GM12878 (cell line): ENCODE measurements around the gene HPSE2. TPM values are rescaled to one million over a fixed set of nuclear protein-coding genes. Genes with fewer than 3 reads are reported as not detected.

Experiments
- ATAC-seq: fragments of 200-7000 bp; cut with Tn5 transposase; 3 replicates; pipeline ENCODE4 v1.9.1; 2020; ENCODE audit warnings: mild to moderate bottlenecking, moderate library complexity
- BruUV-seq: library from RNA; stranded (reverse); fragments of 400-500 nt; replicated peaks from 2 replicates; lab custom pipeline; 2021; lab: Mats Ljungman, UMichigan
- CTCF ChIA-PET: fragments of 300-600 bp; sonication (Branson Sonifier 250); formaldehyde crosslinking; extraction: SDS; loops from one replicate; lab custom pipeline; 2021; ENCODE audit warnings: inconsistent platforms; lab: Yijun Ruan, JAX
- POLR2A ChIA-PET: fragments of 350-600 bp; formaldehyde crosslinking; extraction: SDS; loops from one replicate; lab custom pipeline; 2021; ENCODE audit warnings: inconsistent platforms; lab: Charles Lee
- RAD21 ChIA-PET: fragments of 300-600 bp; sonication (Branson Sonifier 250); formaldehyde crosslinking; loops from one replicate; lab custom pipeline; 2023; ENCODE audit warnings: antibody characterized with exemption; ENCODE audit not compliant: unreplicated experiment; lab: Charles Lee
- SMC1A ChIA-PET: fragments of 300-600 bp; sonication (Branson Sonifier 250); formaldehyde crosslinking; loops from one replicate; lab custom pipeline; 2023; ENCODE audit not compliant: unreplicated experiment, uncharacterized antibody; lab: Charles Lee
- DNase-seq: peaks from one replicate; pipeline ENCODE4 v3.0.0-alpha.2; 2011; ENCODE audit warnings: low read depth, low spot score
- FAIRE-seq: peaks from 3 replicates; lab custom pipeline; 2011; peaks lifted over from hg19 to GRCh38; lab: Jason Lieb, UNC
- H2AFZ ChIP-seq: 2 replicates; pipeline ENCODE4 v1.6.0; 2011; ENCODE audit warnings: low read depth, low read length, control low read depth; ENCODE audit not compliant: control insufficient read depth
- H3K27ac ChIP-seq: 2 replicates; pipeline ENCODE4 v1.5.1; 2011; ENCODE audit warnings: control low read depth; ENCODE audit not compliant: control insufficient read depth, insufficient read depth
- H3K27me3 ChIP-seq, 2 experiments: replicated peaks in 1 of 2; 2 replicates each; pipeline versions ENCODE4 v1.6.0 to v1.6.1; 2011; ENCODE audit warnings: low read length in 1 of 2; ENCODE audit not compliant: control insufficient read depth in 2 of 2, insufficient read depth in 2 of 2
- H3K36me3 ChIP-seq, 2 experiments: 2 replicates each; pipeline ENCODE4 v1.5.1; 2011; ENCODE audit warnings: low read length in 1 of 2; ENCODE audit not compliant: control insufficient read depth in 2 of 2, insufficient read depth in 2 of 2
- H3K4me1 ChIP-seq: 2 replicates; pipeline ENCODE4 v1.6.1; 2011; ENCODE audit warnings: mild to moderate bottlenecking, low read length, moderate library complexity, mixed read lengths; ENCODE audit not compliant: control insufficient read depth, insufficient read depth
- H3K4me2 ChIP-seq: 2 replicates; pipeline ENCODE4 v1.6.0; 2011; ENCODE audit warnings: control low read depth; ENCODE audit not compliant: control insufficient read depth, insufficient read depth
- H3K4me3 ChIP-seq: fragments of 200-600 bp; sonication (generic); 2 replicates; pipeline ENCODE4 v1.5.1; 2016
- H3K79me2 ChIP-seq: 2 replicates; pipeline ENCODE4 v1.6.0; 2011; ENCODE audit warnings: low read length; ENCODE audit not compliant: control insufficient read depth, insufficient read depth
- H3K9ac ChIP-seq: 2 replicates; pipeline ENCODE4 v1.8.0; 2011; ENCODE audit warnings: low read length, control low read depth, mixed read lengths; ENCODE audit not compliant: control insufficient read depth, insufficient read depth
- H3K9me3 ChIP-seq: replicated peaks from 3 replicates; pipeline ENCODE4 v1.5.1; 2011; ENCODE audit warnings: mild to moderate bottlenecking, low read length; ENCODE audit not compliant: control insufficient read depth, insufficient read depth
- H4K20me1 ChIP-seq: 2 replicates; pipeline ENCODE4 v1.6.0; 2011; ENCODE audit not compliant: control insufficient read depth, insufficient read depth
- ATF7 ChIP-seq: fragments of 450-650 bp; IDR thresholded peaks from 2 replicates; pipeline ENCODE4 v1.6.1; 2016; ENCODE audit warnings: low read depth, mild to moderate bottlenecking
- BCL11A ChIP-seq: IDR thresholded peaks from 2 replicates; pipeline ENCODE4 v1.6.1; 2011; ENCODE audit warnings: low read depth, low read length
- MEF2A ChIP-seq: IDR thresholded peaks from 2 replicates; pipeline ENCODE4 v1.6.1; 2011; ENCODE audit warnings: low read depth, mild to moderate bottlenecking, low read length, moderate library complexity; ENCODE audit not compliant: insufficient read depth
- NR2C1 ChIP-seq: fragments of 450-650 bp; IDR thresholded peaks from 2 replicates; pipeline ENCODE4 v1.6.1; 2017; ENCODE audit warnings: antibody characterized with exemption, mild to moderate bottlenecking, moderate library complexity
- PAX5 ChIP-seq: IDR thresholded peaks from 2 replicates; pipeline ENCODE4 v1.6.1; 2011; ENCODE audit warnings: low read depth, low read length, borderline replicate concordance
- RCOR1 ChIP-seq: conservative IDR thresholded peaks from 2 replicates; pipeline ENCODE4 v1.6.1; 2012; ENCODE audit warnings: low read depth, low read length, improper control_type of control experiment
- RELA ChIP-seq: fragments of 450-650 bp; IDR thresholded peaks from 2 replicates; pipeline ENCODE4 v1.8.0; 2014; ENCODE audit warnings: borderline replicate concordance; ENCODE audit not compliant: partially characterized antibody
- STAT3 ChIP-seq: IDR thresholded peaks from 2 replicates; pipeline ENCODE4 v1.6.1; 2011; ENCODE audit warnings: low read depth, low read length, improper control_type of control experiment
- TCF12 ChIP-seq: IDR thresholded peaks from 2 replicates; pipeline ENCODE4 v1.6.1; 2011; ENCODE audit warnings: low read depth, mild to moderate bottlenecking, low read length
- WGBS: methylation state at CpG from one replicate; pipeline ENCODE4 v1.1.6; 2016; ENCODE audit warnings: low lambda C conversion rate; ENCODE audit not compliant: insufficient replicate concordance, insufficient coverage; ENCODE audit errors: missing lambda C conversion rate; 5-methylcytosine and 5-hydroxymethylcytosine counted together
- in situ Hi-C: fragments of 300-500 bp; cut with MboI; formaldehyde crosslinking; loops from 9 replicates; pipeline ENCODE4 v1.14.3; 2018; ENCODE audit warnings: mixed read lengths
- intact Hi-C: fragments of 100-400 bp; cut with micrococcal nuclease; formaldehyde crosslinking; loops from one replicate; pipeline ENCODE4 v1.14.2; 2022; ENCODE audit not compliant: unreplicated experiment
- polyA plus RNA-seq, 11 experiments: library from polyadenylated mRNA; depleted of rRNA in 4 of 11; unstranded in 6 of 11; stranded (reverse) in 5 of 11; fragments of >200 nt; fragmentation: Nextera tagmentation in 4 of 11; fragmentation: Illumina TruSeq in 1 of 11; extraction: Ambion mirVana in 4 of 11; extraction: Trizol in 1 of 11; gene quantifications; 1 replicate in 1 of 11; 2 replicates in 10 of 11; pipeline versions ENCODE4 v1.2.1 to v1.2.3, GENCODE V29; 2011 to 2016; ENCODE audit warnings: inconsistent platforms in 2 of 11, missing spikeins in 2 of 11, low read depth in 1 of 11
- total RNA-seq, 4 experiments: library from RNA; depleted of rRNA in 3 of 4; stranded (reverse); fragments of >200 nt in 3 of 4; fragmentation: Illumina TruSeq in 1 of 4; extraction: Trizol in 1 of 4; gene quantifications; 2 replicates each; pipeline versions ENCODE4 v1.2.1 to v1.2.3, GENCODE V29; 2013 to 2021
- TF ChIP-seq, protein P1 (sequence below): IDR thresholded peaks from 2 replicates; pipeline ENCODE4 v1.6.1; 2011; ENCODE audit warnings: low read depth, low read length, improper control_type of control experiment, borderline replicate concordance
- TF ChIP-seq, protein P2 (sequence below): fragments of 450-650 bp; IDR thresholded peaks from 2 replicates; pipeline ENCODE4 v1.6.1; 2017; ENCODE audit warnings: borderline replicate concordance

HPSE2 gene
- total and polyA plus RNA-seq, 10 of the 15 experiments (the other 5 are each of a cell fraction or from before 2014, with no cell fraction given): 0.06 TPM; not detected in 9

DNA sequence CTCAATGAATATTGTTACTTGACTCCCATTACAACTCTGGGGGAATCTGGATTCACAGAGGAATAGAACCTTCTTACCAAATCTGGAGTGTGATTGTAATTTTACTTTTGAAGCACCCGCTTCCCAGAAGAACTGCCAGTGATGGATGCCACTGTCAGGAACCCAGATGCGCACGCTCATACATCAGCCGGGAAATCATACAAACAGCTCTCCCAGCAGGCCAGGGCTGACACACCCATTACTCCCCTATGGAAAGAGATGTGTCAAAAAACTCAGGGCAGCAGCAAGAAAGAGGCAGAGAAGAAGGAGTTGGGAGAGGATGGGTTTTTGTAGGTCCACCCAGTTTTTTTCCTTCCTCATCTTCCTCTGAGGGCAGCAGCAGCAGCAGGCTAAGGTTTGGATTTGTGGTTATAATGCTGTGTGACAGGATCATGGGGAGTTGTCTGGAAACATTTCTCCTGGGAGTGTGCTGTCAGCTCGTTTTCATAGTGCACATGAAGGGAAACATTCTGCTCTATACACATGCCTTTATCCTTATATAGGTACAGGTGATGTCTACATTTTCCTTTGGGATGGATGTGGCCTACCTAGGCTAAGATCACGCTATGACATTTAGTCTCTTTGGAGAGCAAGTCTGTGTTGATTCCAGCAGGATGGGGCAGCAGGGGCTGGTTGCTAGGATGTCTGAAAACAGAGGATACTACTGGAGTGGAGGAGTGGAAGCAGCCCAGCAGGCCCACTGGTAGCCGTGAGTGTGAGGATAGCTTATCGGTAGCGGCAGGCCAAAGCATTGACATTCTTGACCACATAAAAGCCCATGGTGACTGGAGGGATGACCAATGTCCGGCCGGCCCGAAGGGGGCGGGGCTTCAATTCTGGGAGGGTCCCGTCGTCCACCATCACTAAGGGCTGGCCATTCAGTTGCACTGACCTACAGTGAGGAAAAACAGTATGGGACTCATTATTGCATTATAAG, 776.6 kb downstream of the HPSE2 start:
- ATAC-seq (no peak), DNase-seq (no peak), FAIRE-seq (no peak)
- Histone ChIP-seq H3K79me2 (no peaks in the 10 kb centered on the region), H3K27ac (no peak overlapping the region), H3K4me1 (no peaks in the 10 kb centered on the region), H3K27me3 (no peaks in the 10 kb centered on the region), H3K4me2 (no peak overlapping the region), H2AFZ (no peak overlapping the region), H3K4me3 (no peak overlapping the region), H3K9me3 (no peaks in the 10 kb centered on the region), H3K9ac (no peak overlapping the region), H3K36me3 (no peaks in the 10 kb centered on the region), H4K20me1 (no peaks in the 10 kb centered on the region)
- BruUV-seq: no TSS peak
- CTCF ChIA-PET: interaction anchor here (1.0 kb wide), 2 partner anchors 34 to 214 kb away, joined by 3 read pairs; no protein-coding TSS in a partner anchor
- in situ Hi-C loops: no loop called here
- intact Hi-C loops: no loop called here
- WGBS: 57% methylated on average over 15 of the region's 15 CpGs
- RAD21 ChIA-PET: interaction anchor here (0.6 kb wide), 1 partner anchor 16 kb away, joined by 3 read pairs; no protein-coding TSS in a partner anchor
- SMC1A ChIA-PET: no interaction called here
- POLR2A ChIA-PET: no interaction called here
- no peak for TF ChIP-seq BCL11A
- TF ChIP-seq MEF2A: no peak
- no peak for TF ChIP-seq RELA
- TF ChIP-seq, protein P1, sequence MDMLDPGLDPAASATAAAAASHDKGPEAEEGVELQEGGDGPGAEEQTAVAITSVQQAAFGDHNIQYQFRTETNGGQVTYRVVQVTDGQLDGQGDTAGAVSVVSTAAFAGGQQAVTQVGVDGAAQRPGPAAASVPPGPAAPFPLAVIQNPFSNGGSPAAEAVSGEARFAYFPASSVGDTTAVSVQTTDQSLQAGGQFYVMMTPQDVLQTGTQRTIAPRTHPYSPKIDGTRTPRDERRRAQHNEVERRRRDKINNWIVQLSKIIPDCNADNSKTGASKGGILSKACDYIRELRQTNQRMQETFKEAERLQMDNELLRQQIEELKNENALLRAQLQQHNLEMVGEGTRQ: no peak
- TF ChIP-seq RCOR1: no peak
- TF ChIP-seq, protein P2, sequence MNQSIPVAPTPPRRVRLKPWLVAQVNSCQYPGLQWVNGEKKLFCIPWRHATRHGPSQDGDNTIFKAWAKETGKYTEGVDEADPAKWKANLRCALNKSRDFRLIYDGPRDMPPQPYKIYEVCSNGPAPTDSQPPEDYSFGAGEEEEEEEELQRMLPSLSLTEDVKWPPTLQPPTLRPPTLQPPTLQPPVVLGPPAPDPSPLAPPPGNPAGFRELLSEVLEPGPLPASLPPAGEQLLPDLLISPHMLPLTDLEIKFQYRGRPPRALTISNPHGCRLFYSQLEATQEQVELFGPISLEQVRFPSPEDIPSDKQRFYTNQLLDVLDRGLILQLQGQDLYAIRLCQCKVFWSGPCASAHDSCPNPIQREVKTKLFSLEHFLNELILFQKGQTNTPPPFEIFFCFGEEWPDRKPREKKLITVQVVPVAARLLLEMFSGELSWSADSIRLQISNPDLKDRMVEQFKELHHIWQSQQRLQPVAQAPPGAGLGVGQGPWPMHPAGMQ: no peak
- no peak for TF ChIP-seq PAX5
- no peak for TF ChIP-seq ATF7
- TF ChIP-seq NR2C1: no peak
- no peak for TF ChIP-seq STAT3
- no peak for TF ChIP-seq TCF12
